Activated CD4-positive, alpha-beta T cell treated with anti-CD3 and anti-CD28 coated beads for 1 hour (primary cell): ENCODE data around the gene NT5M.
"Not testable (repeated sequence)": the region's sequence is repeated elsewhere in the genome, so short reads cannot be mapped to it uniquely, and the experiment has no call there.

Experiments
- DNase-seq: peaks from one replicate; pipeline ENCODE4 v3.0.0-alpha.2; 2020

Gene NT5M

DNA sequence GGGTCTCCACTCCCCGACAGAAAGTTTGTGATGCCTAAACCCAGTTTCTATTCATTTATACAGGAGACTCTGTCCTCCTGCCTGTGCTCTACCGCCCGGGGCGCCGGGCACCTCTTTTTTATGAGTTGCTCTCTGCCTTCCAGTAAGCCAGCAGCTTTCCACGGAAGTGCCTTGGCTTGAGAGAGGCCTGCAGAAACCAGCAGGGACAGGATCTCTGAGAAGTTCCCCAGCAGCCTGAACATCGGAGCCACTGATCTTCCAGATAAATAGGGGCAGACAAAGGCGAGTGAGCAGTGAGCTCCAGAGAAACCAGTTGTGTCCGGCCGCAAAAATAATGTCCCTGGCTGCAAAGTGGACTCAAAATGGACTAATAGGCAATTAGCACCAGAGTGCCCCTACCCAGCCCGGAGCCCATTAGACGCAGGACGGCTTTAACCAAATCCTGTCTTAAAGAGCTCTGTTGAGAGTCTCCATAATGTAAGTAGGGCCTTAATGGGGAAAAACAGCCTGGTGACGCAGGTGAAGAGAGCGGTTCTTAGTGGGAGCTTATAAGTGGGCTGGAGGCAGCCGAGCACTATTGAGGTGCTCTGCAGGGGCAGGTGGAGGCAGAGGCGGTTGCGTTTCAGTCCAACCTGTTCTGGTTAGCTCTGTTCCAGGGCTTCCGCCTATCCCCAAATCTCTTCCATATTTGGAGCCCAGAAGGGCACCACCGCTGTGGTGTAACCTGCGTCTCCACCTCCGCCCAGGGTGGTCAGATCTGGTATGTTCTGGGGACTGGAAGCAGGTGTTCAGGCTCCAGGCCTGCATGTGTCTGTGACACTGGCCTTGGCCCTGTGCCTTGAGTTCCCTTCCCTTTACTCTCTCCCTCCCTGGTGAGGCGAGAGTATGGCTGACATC, 74.1 kb downstream of the NT5M start:
- no peak for DNase-seq

DNA sequence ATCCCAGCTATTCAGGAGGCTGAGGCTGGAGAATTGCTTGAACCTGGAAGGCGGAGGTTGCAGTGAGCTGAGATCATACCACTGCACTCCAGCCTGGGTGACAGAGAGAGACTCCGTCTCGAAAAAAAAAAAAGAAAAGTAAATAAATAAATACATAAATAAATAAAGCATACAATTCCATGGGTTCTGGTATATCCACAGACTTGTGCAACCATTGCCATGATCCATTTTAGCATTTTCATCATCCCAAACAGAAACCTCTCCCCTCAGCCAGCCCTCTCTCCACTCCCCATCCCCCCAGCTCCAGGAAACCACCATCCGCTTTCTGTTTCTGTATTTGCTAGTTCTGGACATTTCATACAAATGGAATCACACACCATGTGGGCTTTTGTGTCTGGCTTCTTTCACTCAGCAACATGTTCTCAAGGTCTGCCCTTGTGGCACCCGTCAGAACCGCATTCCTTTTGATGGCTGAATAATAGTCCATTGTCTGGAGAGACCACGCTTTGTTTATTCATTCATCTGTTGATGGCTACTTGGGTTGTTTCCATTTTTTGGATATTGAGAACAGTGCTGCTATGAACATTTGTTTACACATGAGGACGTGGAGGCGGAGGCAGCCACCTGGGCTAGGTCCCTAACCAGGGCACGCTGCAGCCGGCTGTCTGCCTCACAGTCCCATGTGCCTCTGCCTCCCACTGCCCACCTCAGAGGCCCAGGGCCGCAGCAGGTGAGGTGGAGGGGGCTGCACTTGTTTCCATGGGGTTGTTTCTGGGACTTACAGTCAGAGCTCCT, 76.2 kb downstream of the NT5M start:
- DNase-seq = no peak

DNA sequence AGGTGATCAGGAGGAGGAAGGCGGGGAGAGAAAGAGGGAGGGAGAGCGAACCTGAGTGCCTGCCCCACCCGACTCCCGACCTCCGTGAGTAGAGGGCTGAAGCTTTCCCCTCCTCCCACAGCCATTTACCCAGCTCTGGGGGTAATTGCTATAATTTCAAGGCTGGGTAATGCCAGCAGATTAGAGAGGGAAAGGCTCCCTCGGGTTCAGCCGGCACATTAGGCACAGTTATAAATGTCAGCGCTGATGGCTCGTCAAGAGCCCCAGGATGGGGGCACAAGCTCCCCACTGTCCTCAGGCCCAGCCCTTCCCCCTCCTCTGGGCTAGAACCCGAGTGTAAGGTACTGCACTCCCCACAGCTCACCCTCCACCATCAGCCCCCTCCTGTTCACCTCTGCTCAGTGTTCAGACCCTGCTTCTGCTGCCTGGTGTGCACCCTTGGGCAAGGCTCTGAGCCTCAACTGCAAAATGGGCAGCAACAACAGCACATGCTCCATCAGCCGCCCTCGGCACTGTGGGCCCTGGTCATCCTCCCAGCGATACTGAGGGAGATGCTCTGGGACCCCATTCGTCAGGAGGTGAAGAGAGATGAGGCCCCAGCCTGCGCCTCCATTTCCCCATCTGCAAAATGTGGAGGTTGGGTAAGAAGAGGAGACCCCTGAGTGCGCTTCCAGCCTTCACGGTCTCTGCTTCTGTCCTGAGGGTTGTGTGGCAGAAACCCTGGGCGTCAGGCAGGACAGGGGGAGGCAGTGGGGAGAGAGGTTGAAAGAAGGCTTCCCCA, 77.2 kb downstream of the NT5M start:
- no peak for DNase-seq

DNA sequence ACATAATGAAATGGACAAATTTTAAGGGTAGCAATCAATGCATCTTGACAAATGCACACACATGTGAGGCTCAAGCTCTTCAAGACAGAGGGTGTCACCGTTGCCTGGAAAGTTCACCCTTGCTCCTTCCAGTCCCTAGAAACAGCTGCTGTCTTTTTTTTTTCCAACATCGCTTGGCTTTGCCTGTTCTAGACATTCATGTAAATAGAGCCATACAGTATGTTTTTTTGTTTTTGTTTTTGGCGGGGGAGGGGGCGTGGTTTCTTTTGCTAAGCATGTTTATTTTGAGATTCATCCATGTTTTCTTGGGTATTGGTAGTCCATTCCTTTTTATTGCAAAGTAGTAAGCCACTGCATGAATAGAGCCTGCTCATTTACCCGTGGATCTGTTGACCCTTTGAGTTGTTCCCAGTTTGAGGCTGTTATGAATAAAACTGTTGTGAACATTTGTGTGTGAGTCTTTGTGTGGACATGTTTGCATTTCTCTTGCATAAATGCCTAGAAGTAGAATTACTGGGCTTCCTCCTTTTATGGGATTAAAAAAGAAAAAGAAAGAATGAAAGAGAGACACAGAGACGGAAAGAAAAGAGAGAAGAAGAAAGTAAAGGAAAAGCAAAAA, 78.4 kb downstream of the NT5M start:
- no peak for DNase-seq

DNA sequence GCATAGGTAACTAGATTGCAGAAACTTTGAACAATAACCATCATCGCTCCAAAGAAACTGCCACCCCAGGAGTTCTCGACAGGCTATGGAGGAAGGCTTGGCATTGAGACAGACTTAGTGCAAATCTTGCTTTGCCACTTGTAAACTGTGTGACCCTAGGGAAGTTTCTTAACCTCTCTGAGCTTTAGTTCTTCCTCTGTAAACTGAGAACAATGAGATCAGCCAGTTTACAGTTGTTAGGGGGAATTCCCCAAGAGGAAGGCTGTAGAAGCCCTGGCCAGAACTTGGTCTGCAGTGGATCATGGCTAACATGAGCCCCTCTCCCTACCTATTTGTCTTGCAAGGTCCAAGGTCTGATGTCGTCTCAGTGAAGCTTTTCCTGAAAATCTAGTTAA, 78.9 kb downstream of the NT5M start:
- DNase-seq = no peak

DNA sequence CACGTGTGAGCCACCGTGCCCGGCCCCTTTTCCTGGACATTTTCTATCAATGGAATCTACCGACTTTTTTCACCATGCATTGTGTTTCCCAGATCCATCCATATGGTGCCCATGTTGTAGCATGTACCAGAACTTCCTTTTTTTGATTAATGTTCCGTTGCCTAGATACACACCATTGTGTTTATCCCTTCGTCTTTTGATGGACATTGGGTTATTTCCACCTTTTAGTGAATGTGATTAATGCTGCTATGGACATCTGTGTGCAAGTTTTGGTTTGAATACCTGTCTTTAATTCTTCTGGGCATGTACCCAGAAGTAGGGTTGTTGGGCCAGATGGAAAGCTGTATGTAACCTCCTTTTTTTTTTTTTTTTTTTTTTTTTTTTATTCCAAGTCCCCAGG, 79.8 kb downstream of the NT5M start:
- no peak for DNase-seq

DNA sequence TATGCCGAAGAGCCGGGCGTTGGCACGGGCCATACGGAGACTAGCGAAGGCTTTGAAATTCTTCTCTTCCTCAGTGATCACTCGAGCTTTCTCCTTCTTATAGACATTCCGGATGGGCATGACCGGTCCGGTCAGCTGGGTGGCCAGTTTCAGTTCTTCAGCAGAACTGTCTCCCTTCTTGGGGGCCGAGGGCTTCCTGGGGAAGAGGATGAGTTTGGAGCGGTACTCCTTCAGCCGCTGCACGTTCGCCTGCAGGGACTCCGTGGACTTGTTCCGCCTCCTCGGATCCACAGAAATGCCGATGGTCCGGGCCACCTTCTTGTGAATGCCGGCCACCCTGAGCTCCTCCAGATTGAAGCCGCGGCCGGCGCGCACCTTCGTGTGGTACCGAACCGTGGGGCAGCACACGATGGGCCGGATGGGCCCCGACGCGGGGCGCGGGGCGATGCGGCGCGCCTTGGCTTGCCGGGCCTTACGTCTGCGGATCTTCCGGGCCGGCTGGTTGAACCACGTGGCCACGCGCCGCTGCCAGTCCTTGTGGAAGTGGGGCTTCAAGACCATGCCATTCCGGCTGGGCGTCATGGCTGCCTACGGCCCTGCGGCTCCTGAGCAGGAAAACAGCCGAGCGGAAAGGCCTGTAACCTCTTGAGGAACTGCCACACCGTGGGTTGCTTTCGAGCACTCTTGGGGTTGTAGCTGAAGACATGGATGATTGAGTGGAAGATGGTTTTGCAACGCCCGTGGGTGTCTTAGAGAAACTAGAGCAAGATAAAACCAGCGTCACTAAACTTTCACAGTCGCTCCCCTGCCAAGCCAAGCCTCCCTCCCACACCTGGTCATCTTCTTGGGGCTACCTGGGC, 80.5 kb downstream of the NT5M start:
- not testable (repeated sequence) for DNase-seq

DNA sequence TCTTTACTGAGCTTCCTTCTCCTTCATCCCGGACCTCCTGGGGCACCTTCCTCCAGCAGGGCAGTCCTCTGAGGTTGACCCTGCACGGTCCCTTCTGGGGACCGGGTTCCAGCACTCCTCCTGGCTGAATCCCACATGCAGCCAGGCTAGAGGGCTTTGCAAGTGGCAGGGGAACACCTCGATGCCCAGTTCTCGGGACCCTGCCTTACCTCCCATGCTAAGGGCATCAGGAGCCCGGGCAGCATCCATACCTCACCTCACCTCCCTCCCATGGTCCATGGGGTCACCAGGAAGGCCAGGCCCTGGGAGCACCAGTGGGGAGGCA, 81.1 kb downstream of the NT5M start:
- no peak for DNase-seq

DNA sequence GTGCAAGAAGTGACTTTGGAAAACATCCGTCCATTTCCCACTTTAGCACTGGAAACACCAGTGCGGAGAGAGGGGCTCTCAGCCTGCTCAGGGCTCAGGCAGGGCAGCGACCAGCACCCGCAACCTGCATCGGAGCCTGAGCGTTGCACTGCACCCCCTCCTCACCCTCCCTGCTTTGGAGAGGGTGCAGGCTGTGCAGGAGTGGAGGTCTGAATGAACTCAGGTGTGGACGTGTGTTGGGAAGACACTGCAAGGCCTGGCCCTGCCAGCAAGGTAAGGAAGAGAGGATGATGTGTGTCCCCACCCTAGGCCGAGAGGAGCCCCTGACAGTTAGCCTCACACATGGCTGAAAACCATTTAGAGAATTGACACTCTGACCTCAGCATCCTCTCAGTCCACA, 81.8 kb downstream of the NT5M start:
- DNase-seq = no peak

DNA sequence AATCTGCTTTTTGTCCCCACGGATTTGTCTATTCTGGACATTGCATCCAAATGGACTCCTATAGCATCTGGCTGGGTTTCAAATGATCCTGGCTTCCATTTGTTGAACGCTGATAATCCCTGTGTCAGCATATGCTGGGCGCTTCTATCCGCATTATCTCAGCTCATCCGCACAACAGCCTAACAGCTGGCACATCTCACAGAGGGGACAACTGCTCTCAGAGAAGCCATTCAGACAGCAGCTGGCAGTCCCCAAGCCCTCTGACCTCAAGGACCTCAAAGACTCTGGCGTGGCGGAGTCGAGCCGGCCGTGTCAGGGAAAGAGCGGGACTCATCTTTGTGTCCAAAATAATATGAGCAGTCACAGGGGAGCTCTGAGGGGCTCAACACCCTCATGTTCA, 82.3 kb downstream of the NT5M start:
- DNase-seq = no peak

DNA sequence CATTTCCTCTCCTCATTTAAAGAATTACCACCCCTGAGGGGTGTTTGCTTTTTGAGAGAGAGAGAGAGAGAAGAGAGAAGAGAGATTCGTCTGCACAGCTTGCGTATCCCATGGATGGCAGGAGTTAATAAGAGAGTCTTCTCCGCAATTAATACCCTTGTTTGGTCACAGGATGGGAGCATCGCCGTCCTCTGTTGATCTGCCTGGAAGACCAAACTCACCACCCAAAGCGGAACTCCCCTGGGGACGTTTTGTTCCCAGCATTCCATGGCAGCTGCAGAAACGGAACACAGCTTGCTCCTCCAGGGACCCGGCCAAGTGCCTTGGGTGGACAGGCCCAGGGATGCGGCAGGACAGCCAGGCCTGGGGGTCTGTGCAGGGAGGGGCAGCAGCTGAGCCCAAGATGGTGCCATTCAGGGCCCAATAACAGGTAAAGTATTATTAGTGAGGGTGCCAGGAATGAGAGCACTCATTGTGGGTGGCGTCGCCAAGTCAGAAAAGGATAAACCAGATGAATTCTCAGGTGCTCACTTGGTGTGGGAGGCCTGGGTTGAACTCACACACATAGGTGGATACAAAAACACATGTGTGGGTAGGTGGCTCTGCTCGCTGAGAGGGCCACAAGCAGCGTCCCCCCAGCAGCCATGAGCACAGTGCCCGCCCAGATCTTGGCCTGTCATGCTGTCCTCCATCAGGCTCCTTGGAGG, 83.1 kb downstream of the NT5M start:
- DNase-seq = no peak

DNA sequence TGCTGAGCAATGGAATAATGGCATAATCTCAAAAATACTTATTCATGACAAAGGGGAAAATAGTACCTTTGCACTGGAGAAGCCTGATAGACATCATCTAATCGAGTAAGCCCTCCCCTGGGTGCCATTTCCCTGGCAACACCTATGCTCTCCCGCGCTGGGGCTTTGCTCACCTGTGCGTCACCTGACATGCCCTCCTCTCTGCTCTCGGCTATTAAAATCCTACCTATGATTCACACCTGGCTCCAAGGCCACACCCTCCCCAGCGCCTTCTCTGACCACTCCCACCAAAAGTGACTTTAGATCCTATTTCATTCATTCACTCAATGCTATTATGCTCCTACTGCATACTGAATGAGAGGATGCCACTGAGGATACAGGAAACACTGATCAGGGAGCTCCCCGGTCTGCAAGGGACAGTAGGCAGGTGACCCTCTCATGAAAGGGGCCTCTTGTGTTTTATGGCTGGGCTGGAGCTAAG, 83.9 kb downstream of the NT5M start:
- DNase-seq = no peak

DNA sequence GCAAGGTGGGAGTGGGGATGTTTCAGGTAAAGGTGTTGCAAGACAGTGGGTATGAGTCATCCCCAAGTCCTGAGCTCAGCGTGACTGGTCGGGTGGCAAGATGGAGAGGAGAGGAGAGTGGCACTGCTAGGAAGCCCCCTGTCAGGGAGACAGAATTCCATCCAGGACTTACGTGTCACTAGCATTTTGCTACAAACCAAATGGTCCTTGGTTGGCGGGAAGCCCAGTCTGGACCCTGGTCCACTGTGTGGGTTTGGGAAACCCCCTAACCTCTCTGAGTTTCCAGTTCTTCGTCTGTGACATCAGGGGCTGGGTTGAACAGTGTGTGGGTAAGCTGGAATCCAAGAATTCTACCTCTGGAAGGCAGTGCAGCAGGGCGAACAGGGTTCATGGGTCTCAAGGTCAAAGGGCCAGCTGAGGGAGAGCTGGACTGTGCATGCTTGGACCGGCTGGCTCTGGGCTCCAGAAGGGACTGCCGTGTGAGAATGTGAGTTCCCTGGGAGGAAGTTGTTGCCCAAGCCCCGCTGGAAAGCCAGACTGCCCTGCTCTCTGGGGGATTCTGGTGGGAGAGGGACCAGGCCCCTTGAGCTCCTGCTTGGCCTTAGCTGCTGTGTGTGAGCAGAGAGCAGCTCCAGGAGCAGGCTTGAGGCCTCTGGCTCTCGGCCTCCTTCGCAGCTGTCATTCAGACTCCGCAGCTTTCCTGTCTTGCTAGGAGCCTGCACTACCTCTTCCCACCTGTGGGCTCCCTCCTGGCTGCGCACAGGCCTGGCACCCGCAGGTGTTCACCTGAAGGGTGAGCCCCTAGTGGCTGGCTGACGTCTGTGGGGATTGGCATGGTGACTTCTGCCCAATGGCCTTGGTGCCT, 84.6 kb downstream of the NT5M start:
- DNase-seq = no peak

DNA sequence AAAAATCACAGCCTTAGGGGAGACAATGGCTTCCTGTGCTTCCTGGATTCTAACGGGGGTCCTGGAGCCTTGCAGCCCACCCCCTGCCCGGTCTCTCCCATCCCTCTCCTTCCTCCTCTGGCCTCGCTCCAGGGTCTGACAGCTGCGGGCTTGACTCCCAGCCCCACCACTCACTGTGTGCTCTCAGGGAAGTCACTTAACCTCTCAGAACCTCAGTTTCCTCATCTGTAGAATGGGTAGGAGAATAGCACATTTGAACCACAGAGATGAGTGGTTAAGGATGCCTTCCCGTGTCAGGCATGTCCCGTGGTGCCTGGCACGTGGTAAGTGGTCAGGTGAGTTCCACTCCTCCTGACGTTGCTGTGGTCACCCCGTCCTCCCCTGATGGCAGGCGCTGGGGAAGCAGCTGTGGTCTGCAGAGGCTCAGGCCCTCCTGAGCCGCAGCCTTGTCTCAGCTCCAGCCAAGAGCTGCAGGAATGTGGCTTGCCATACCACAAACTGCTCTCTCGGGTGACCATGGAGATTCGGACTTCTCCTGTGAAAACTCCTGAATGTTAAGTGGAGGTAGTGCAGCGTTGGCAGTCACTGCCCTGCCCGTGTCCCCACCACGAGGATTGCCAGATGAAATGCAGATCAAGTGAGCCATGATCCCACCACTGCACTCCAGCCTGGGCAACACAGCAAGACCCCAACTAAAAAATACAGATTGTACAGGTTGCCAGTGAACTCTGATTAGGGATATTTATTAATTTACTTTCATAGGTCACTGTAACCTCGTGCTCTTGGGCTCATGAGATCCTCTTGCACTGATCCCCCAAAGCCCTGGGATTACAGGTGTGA, 85.7 kb downstream of the NT5M start:
- no peak for DNase-seq

DNA sequence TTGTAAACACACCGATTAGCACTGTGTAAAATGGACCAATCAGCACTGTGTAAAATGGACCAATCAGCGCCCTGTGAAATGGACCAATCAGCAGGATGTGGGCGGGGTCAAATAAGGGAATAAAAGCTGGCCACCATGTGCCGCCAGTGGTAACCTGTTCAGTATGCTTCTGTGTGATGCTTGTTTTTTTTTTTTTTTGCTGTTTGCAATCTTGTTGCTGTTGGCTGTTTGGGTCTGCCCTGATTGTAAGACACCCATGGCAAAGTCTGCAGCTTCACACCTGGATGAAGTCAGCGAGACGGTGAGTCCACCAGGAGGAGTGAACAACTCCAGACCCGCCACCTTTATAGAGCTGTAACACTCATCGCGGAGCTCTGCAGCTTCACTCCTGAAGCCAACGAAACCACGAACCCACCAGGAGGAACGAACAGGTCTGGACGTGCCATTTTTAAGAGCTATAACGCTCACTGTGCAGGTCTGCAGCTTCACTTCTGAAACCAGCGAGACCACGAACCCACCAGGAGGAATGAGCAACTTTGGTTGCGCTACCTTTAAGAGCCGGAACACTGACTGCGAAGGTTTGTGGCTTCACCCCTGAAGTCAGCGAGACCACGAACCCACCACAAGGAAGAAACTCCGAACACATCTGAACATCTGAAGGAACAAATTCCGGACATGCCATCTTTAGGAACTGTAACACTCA, 88.6 kb downstream of the NT5M start:
- peak; percentile 46 for DNase-seq

DNA sequence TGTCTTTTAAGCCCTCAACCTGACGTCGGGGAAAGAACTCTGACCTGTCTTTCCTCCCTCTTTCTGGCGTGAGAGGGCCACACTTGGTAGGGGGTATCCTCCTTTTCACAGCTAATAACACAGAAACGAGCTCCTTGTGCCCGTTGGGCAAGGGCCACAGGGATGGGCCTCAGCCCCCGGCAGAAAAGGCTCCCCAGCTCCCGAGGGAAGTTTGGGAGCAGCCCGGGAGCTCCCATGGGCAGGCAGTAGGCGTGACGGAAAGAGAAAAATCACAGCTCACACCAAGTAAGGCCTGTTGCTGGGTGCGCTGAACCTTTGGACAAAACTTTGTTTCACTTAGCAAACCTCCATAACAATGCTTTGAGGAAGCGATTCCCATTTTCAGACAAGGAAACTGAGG, 90.8 kb downstream of the NT5M start:
- no peak for DNase-seq

DNA sequence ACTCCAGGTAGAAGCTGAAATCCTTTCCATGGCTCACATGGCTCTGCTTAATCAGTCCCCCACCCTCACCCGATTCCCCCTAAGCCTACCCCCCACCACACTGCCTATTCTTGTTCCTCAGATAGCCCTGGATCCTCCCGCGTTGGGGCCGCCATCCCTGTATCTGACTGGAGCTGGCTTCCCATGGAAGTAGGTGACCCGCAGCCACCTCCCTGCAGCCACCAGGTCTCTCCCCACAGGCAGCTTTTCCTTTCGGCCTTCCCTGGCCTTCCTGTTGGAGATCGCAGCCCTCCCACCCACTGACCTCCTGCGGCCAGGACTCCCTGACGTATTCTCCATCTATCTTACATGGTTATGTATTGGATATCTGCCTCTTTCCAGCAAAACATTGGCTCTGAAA, 91.3 kb downstream of the NT5M start:
- DNase-seq = no peak

DNA sequence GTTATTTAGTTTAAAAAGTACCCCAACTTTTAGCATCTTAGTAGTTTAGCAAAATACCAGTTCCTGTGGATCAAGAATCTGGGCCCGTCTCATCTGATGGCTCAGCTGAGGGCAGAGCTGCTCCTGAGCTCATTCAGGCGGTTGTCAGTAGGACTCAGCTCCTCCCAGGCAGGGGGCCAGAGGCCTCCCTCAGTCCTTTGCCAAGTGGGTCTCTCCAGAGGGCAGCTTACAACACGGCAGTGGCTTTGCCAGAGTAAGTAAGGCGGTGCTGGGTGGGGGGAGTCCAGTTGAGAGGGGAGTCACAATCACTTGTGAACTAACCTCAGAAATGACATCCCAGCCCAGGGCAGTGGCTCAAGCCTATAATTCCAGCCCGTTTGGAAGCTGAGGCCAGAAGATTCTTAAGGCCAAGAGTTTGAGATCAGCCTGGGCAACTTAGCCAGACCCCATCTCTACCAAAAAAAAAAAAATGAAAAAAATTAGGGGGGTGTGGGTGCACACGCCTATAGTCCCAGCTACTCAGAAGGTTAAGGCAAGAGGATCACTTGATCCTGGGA, 92.2 kb downstream of the NT5M start:
- DNase-seq = no peak
